ENCODE data around the gene LTN1. TPM values are rescaled to one million over a fixed set of nuclear protein-coding genes. Genes with fewer than 3 reads are reported as not detected.

The LTN1 gene
- total and polyA plus RNA-seq, 2 of the 13 experiments (the other 11 are each of a cell fraction or from before 2014, with no cell fraction given): 6.7 to 24.6 TPM

DNA sequence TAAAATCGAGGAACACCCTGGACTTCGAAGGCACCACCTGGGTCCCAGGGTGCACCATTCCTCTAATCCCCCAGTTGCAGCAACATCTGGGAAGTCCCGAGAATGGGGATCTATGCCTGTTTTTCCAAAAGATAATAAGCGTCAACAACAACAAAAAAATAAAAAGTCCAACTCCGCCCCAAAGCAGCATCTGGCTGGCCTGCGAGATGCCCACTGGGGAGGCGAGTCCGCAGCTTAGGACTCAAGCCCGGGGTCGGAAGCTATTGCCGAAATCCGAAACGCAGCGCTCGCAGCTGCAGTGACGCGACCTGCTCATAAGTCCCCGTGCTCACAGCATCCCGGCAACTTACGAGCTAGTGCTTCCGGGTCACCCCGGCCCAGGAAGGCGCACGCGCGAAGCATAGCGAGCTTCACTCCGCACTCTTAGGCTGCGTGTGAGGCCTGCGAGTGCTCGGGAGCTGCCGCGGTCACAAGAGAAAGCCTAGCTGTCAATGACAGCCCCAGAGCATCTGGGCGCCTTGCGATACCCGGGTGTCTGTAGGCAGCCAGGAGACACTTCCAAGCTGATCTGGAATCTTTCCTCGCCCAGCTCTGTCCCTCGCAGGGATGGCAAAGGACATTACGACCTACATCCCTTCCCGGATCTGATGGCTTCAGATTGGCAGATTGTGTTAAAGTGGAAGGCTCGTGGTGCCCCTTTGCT is 9.9 kb upstream of the LTN1 start (continued):
- TF ChIP-seq KDM1A (CRISPR knock-in tag; IDR thresholded peaks at IDR 0.05) (peak; percentile 52; the same call in 1 of the 2 replicates), JARID2 (CRISPR knock-in tag; IDR thresholded peaks at IDR 0.05; ENCODE audit: insufficient replicate concordance) (peak; percentile 62), ZBTB21 (CRISPR knock-in tag; IDR thresholded peaks at IDR 0.05) (peak; percentile 71), ZNF253 (CRISPR knock-in tag; IDR thresholded peaks at IDR 0.05; ENCODE audit: borderline replicate concordance) (0 out of 2 replicates have a peak, but pooled peaks have one; percentile 36), KMT2B (CRISPR knock-in tag; IDR thresholded peaks at IDR 0.05) (peak; percentile 99), ZFP36L1 (CRISPR knock-in tag; IDR thresholded peaks at IDR 0.05) (peak; percentile 67; the same call in 1 of the 2 replicates), ZNF572 (CRISPR knock-in tag; IDR thresholded peaks at IDR 0.05) (0 out of 2 replicates have a peak, but pooled peaks have one; percentile 10), ZNF501 (CRISPR knock-in tag; IDR thresholded peaks at IDR 0.05) (peak; percentile 75)

DNA sequence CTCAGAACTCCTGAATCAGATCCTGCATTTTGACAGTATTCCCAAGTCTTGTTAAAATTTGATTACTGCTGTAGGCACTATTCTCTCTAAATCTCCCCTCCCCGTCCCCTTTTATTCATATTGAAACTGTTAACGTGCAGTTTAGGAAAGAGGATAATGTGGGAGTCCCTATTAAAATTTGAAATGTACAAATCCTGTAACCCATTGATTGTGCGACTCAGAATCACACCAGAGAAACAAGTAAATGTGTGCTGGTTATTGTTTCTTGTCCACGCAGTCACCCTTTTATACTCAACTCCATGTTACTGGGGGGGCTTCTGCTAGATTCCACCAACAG is 584 bp upstream of the LTN1 start:
- Histone ChIP-seq H3K9me3 (ENCODE audit: low read length) (no peaks in the 10 kb centered on the region), H3K4me1 (ENCODE audit: insufficient read depth, low read length) (peaks cover 29% of the 10 kb centered on the region), H3K9ac (ENCODE audit: insufficient read depth, low read depth, low read length) (peak overlapping the region; percentile 76), H3K4me2 (ENCODE audit: low read depth, low read length) (peak overlapping the region; percentile 72), H2AFZ (ENCODE audit: low read length) (peak overlapping the region; percentile 67), H3K27me3 (ENCODE audit: control insufficient read depth in 1 of 2, insufficient read depth in 2 of 2, low read length in 2 of 2) (no peaks in the 10 kb centered on the region; a peak in 1 of 5 replicates), H3K79me2 (ENCODE audit: insufficient read depth, low read length) (peaks cover 39% of the 10 kb centered on the region), H3K27ac (ENCODE audit: extremely low read length, insufficient read depth, low read length) (peak overlapping the region; percentile 64), H3K4me3 (replicated peaks in 1 of 3; ENCODE audit: insufficient read depth in 1 of 3, low read depth in 2 of 3, low read length in 3 of 3) (peak overlapping the region; percentile 51 to 92 (median 55)), H4K20me1 (ENCODE audit: insufficient read depth, low read length) (no peaks in the 10 kb centered on the region), H3K36me3 (replicated peaks in 1 of 2; ENCODE audit: control insufficient read depth in 1 of 2, insufficient read depth in 2 of 2, low read length in 2 of 2) (no peaks in the 10 kb centered on the region)
- ChIA-PET CTCF (ENCODE audit: low intra/inter-chr PET ratio, low total read pairs) (no interaction called here), POLR2A (interaction anchor here (0.6 to 3.3 kb wide), 6 partner anchors 8 to 79 kb away, joined by 3 to 100 read pairs (median 13); partner anchors contain the start of genes RWDD2B and USP16)
- 0 out of 2 replicates have a peak, but pooled peaks have one; percentile 9 for TF ChIP-seq ZFP1 (CRISPR knock-in tag; IDR thresholded peaks at IDR 0.05)
- TF ChIP-seq MED13 (CRISPR knock-in tag; IDR thresholded peaks at IDR 0.05): no peak
- in situ Hi-C loops (cut with HindIII; ENCODE audit: extremely low pct_ligation_motif_present, low pct_unique_long_range_greater_than_20kb): loop anchor here (10.0 kb wide), 1 partner anchor 58 kb away; no protein-coding TSS in a partner anchor
- BruUV-seq (replicated peaks): TSS peak; percentile 99
- intact Hi-C loops (cut with micrococcal nuclease; ENCODE audit: unreplicated experiment): loop anchor here (1.0 kb wide), 1 partner anchor 9 kb away; no protein-coding TSS in a partner anchor
- DNase-seq (ENCODE audit: low spot score): no peak
- FAIRE-seq: no peak
- 16% methylated on average over 4 of the region's 4 CpGs for WGBS (ENCODE audit: low lambda C conversion rate)
- ATAC-seq: no peak

Measured in HepG2 (cell line).